HCT116 (cell line): ENCODE measurements around the gene NGRN.

Source experiments
- CEBPB ChIP-seq: IDR thresholded peaks from 2 replicates; pipeline ENCODE4 v1.6.1; 2012; ENCODE audit warnings: low read depth
- SIN3A ChIP-seq: IDR thresholded peaks from 2 replicates; pipeline ENCODE4 v1.6.1; 2012; ENCODE audit warnings: low read depth
- SP1 ChIP-seq: IDR thresholded peaks from 2 replicates; pipeline ENCODE4 v1.6.1; 2012; ENCODE audit warnings: low read depth
- TF ChIP-seq, protein P1 (sequence below), 3 experiments: fragments of 200-600 bp in 1 of 3; sonication (generic) in 1 of 3; IDR thresholded peaks in 2 of 3; conservative IDR thresholded peaks in 1 of 3; 2 replicates each; pipeline ENCODE4 v1.5.1; 2012 to 2017; ENCODE audit warnings: low read depth in 2 of 3, low read length in 2 of 3, antibody characterized with exemption in 1 of 3, borderline replicate concordance in 1 of 3, control low read depth in 1 of 3, mild to moderate bottlenecking in 1 of 3, mixed read lengths in 1 of 3, mixed run types in 1 of 3, moderate library complexity in 1 of 3; ENCODE audit not compliant: insufficient read depth in 1 of 3

DNA sequence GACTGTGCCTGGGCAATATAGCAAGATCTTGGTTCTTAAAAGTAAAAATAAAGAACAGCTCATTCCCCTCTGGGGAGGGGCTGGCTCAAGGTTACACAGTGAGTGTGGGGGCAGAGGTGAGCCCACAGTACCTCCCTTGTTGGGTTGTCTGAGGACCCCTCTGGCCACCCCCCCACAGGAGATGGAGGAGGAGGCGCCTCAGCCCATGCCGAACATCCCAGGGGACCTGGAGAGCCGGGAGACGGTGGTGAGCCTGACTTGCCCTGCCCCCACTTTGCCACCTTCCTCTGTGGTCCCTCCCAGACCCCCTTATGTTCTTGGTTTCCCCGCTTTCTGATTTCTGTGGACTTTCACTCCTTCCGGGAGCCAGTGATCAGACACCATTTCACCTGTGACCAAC lies 28.7 kb downstream of the NGRN start:
- TF ChIP-seq, protein P1, sequence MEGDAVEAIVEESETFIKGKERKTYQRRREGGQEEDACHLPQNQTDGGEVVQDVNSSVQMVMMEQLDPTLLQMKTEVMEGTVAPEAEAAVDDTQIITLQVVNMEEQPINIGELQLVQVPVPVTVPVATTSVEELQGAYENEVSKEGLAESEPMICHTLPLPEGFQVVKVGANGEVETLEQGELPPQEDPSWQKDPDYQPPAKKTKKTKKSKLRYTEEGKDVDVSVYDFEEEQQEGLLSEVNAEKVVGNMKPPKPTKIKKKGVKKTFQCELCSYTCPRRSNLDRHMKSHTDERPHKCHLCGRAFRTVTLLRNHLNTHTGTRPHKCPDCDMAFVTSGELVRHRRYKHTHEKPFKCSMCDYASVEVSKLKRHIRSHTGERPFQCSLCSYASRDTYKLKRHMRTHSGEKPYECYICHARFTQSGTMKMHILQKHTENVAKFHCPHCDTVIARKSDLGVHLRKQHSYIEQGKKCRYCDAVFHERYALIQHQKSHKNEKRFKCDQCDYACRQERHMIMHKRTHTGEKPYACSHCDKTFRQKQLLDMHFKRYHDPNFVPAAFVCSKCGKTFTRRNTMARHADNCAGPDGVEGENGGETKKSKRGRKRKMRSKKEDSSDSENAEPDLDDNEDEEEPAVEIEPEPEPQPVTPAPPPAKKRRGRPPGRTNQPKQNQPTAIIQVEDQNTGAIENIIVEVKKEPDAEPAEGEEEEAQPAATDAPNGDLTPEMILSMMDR (IDR thresholded peaks at IDR 0.05 in 2 of 3, conservative IDR thresholded peaks at IDR 0.05 in 1 of 3; ENCODE audit: borderline replicate concordance in 1 of 3, insufficient read depth in 1 of 3, low read depth in 2 of 3, low read length in 2 of 3), result no peak
- TF ChIP-seq CEBPB (no peak), SIN3A (no peak), SP1 (no peak)
